Astrocyte (in vitro differentiated cells and primary cell): ENCODE data around the gene GREB1L.

Experiments
- EZH2 ChIP-seq: IDR thresholded peaks from 2 replicates; pipeline ENCODE4 v1.6.1; 2012; ENCODE audit warnings: mild to moderate bottlenecking, low read length, inconsistent platforms; ENCODE audit not compliant: insufficient read depth
- TF ChIP-seq, protein P1 (sequence below): IDR thresholded peaks from 2 replicates; pipeline ENCODE4 v1.5.1; 2011; ENCODE audit warnings: low read depth, mild to moderate bottlenecking, inconsistent platforms, low read length, moderate library complexity; ENCODE audit not compliant: insufficient read depth

DNA sequence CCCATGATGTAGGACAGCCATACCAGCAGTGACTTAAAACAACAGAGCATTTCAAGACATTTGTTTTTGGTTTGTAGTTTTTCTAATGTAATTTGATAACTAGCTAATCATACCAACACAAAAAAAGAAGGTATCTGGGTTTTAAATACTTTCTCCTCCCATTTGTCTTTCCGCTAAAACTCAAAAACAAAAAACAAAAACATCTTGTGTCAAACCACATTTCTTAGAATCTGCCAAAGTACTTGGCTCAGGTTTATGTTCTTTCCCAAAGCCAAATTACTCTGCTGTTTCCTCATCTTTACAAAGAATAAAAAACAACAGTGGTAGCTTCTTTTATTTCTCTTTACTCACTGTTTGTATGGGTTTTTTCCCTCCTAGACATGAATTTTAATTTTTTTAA is 71.5 kb downstream of the GREB1L start:
- TF ChIP-seq, protein P1, sequence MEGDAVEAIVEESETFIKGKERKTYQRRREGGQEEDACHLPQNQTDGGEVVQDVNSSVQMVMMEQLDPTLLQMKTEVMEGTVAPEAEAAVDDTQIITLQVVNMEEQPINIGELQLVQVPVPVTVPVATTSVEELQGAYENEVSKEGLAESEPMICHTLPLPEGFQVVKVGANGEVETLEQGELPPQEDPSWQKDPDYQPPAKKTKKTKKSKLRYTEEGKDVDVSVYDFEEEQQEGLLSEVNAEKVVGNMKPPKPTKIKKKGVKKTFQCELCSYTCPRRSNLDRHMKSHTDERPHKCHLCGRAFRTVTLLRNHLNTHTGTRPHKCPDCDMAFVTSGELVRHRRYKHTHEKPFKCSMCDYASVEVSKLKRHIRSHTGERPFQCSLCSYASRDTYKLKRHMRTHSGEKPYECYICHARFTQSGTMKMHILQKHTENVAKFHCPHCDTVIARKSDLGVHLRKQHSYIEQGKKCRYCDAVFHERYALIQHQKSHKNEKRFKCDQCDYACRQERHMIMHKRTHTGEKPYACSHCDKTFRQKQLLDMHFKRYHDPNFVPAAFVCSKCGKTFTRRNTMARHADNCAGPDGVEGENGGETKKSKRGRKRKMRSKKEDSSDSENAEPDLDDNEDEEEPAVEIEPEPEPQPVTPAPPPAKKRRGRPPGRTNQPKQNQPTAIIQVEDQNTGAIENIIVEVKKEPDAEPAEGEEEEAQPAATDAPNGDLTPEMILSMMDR, result no peak
- no peak for TF ChIP-seq EZH2
